Measurements from ENCODE around the gene ARHGAP26. TPM values are rescaled to one million over a fixed set of nuclear protein-coding genes. Genes with fewer than 3 reads are reported as not detected.

ARHGAP26 gene
- total RNA-seq, 4 donors from 2014 or later, result 28.2 to 52.3 (median 37.9) TPM

GRCh38 chr5:143105216-143105905, 335.2 kb downstream of the ARHGAP26 start:
- WGBS, 2 donors, result 86 to 88% methylated on average over 16 of the region's 16 CpGs
- TF ChIP-seq, protein P1, sequence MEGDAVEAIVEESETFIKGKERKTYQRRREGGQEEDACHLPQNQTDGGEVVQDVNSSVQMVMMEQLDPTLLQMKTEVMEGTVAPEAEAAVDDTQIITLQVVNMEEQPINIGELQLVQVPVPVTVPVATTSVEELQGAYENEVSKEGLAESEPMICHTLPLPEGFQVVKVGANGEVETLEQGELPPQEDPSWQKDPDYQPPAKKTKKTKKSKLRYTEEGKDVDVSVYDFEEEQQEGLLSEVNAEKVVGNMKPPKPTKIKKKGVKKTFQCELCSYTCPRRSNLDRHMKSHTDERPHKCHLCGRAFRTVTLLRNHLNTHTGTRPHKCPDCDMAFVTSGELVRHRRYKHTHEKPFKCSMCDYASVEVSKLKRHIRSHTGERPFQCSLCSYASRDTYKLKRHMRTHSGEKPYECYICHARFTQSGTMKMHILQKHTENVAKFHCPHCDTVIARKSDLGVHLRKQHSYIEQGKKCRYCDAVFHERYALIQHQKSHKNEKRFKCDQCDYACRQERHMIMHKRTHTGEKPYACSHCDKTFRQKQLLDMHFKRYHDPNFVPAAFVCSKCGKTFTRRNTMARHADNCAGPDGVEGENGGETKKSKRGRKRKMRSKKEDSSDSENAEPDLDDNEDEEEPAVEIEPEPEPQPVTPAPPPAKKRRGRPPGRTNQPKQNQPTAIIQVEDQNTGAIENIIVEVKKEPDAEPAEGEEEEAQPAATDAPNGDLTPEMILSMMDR (IDR thresholded peaks at IDR 0.05), result no peak
- Histone ChIP-seq H3K4me1 (peaks cover 6 to 11% of the 10 kb centered on the region in 2 donors), H3K27ac (no peak overlapping the region), H3K4me3 (replicated peaks in 1 of 3) (no peak overlapping the region), H3K27me3 (no peaks in the 10 kb centered on the region), H3K9me3 (no peaks in the 10 kb centered on the region), H3K36me3 (no peaks in the 10 kb centered on the region)
- intact Hi-C loops (cut with DNase I), result no loop called here
- DNase-seq, result no peak

DNA sequence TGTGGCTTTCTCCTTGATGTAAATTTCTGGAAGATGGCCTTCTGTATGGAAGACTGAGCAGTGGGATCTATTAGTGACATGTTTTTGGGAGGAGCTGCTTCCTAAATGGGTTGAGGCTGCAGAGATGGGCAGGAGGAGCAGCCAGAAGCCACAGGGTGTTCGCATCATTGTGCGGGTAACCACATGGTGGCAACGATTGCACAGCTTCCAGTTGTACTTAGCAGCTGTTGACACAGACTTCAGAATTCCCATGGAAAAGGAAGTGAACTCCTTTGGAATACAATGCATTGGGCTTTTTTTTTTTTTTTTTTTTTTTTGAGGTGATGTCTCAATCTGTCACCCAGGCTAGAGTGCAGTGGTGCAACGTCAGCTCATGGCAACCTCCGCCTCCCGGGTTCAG, 336.0 kb downstream of the ARHGAP26 start:
- H3K27ac ChIP-seq, result no peak overlapping the region
- H3K4me1 ChIP-seq, result peaks cover 6 to 17% of the 10 kb centered on the region in 2 donors
- no peaks in the 10 kb centered on the region for H3K36me3 ChIP-seq
- H3K4me3 ChIP-seq (replicated peaks in 1 of 3), result no peak overlapping the region
- no peaks in the 10 kb centered on the region for H3K27me3 ChIP-seq
- 84% methylated on average over 6 of the region's 6 CpGs for WGBS, 2 donors
- no peak for TF ChIP-seq POLR2A (IDR thresholded peaks at IDR 0.05)
- TF ChIP-seq, protein P1 (IDR thresholded peaks at IDR 0.05), result peak in 1 of 6 experiments; percentile 7
- intact Hi-C loops (cut with DNase I), result no loop called here
- peak; percentile 7 to 13 for DNase-seq
- H3K9me3 ChIP-seq, result no peaks in the 10 kb centered on the region

- Histone ChIP-seq H3K9me3 (no peaks in the 10 kb centered on the region), H3K4me1 (peaks cover 6 to 19% of the 10 kb centered on the region in 2 donors), H3K27me3 (no peaks in the 10 kb centered on the region), H3K36me3 (no peaks in the 10 kb centered on the region), H3K4me3 (replicated peaks in 1 of 3) (no peak overlapping the region), H3K27ac (no peak overlapping the region)
- DNase-seq, result peak; percentile 65 to 78
- 29 to 43% methylated on average over 3 of the region's 3 CpGs for WGBS, 2 donors
- intact Hi-C loops (cut with DNase I), result no loop called here
- TF ChIP-seq, protein P1 (IDR thresholded peaks at IDR 0.05), result no peak
- no peak for TF ChIP-seq POLR2A (IDR thresholded peaks at IDR 0.05)
Measured at GRCh38 chr5:143108498-143109128, 338.4 kb downstream of the ARHGAP26 start.

- Histone ChIP-seq H3K9me3 (no peaks in the 10 kb centered on the region), H3K36me3 (no peaks in the 10 kb centered on the region), H3K4me3 (replicated peaks in 1 of 3) (no peak overlapping the region), H3K27me3 (no peaks in the 10 kb centered on the region), H3K4me1 (peaks cover 6 to 19% of the 10 kb centered on the region in 2 donors), H3K27ac (no peak overlapping the region)
- intact Hi-C loops (cut with DNase I), result no loop called here
- 64 to 67% methylated on average over 1 of the region's 1 CpG for WGBS, 2 donors
- DNase-seq, result no peak
- TF ChIP-seq, protein P1 (IDR thresholded peaks at IDR 0.05), result no peak
- no peak for TF ChIP-seq POLR2A (IDR thresholded peaks at IDR 0.05)
Measured at GRCh38 chr5:143110591-143110990, 340.4 kb downstream of the ARHGAP26 start.

DNA sequence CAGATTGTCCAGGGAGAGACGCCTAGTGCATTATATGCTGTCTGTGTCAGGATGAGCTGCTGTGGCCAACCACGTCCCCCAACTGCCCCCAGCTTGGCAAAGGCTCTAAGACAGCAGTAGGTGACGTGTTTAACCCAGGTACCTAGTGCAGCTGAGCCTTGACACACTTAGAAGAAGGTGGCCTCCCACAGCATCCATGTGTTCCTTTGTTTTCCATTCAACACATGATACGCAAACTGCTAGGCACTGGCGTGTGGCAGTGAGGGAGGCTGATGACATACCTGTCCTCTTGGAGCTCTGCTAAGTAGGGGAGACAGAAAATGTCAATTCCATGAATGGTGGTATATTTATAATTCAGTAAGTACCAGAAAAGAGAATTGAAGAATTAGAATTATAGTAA, 341.6 kb downstream of the ARHGAP26 start:
- 95 to 97% methylated on average over 5 of the region's 5 CpGs for WGBS, 2 donors
- intact Hi-C loops (cut with DNase I), result no loop called here
- peaks cover 6 to 19% of the 10 kb centered on the region in 2 donors for H3K4me1 ChIP-seq
- H3K36me3 ChIP-seq, result no peaks in the 10 kb centered on the region
- H3K27ac ChIP-seq, result no peak overlapping the region
- H3K4me3 ChIP-seq (replicated peaks in 1 of 3), result no peak overlapping the region
- no peak for DNase-seq
- TF ChIP-seq POLR2A (IDR thresholded peaks at IDR 0.05), result no peak
- TF ChIP-seq, protein P1 (IDR thresholded peaks at IDR 0.05), result no peak
- H3K27me3 ChIP-seq, result no peaks in the 10 kb centered on the region
- no peaks in the 10 kb centered on the region for H3K9me3 ChIP-seq
